Measurements from ENCODE around the gene SNCG. TPM values are rescaled to one million over a fixed set of nuclear protein-coding genes. Genes with fewer than 3 reads are reported as not detected.
"Not testable (repeated sequence)": the region's sequence is repeated elsewhere in the genome, so short reads cannot be mapped to it uniquely, and the experiment has no call there.

SNCG gene
- polyA plus RNA-seq (ENCODE audit: insufficient read length in 4 of 4) = 10 to 100 TPM in 2 of 4 donors, 1 to 10 TPM in 2; 4.8 to 39.2 (median 20.8) TPM

DNA sequence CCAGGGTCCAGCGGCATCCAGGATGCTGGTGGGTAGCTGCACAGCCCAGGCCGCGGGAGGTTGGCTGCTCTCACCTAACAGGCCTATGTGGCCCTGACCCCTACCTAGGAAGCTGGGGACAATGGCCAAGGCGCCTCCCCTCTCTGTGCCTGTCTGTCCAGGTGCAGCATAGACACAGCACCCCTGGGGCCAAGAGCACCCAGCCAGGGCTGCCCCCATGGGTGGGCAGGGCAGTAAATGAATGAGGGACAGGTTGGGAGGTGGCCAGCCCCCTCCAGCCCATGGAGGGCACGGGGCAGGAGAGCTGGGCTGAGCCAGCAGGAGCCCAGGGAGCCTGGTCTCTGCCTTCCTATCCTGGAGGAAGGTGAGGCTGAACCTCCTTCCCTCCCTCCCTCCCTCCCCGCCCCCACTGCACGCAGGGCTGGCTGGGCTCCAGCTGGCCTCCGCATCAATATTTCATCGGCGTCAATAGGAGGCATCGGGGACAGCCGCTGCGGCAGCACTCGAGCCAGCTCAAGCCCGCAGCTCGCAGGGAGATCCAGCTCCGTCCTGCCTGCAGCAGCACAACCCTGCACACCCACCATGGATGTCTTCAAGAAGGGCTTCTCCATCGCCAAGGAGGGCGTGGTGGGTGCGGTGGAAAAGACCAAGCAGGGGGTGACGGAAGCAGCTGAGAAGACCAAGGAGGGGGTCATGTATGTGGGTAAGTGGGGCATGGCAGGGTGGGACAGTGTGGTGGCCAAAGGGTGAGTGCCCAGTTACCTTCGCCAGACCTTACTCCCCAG, at the start of gene SNCG:
TSS of gene SNCG (plus strand) at position 484 of the 785 bp plus-strand sequence. CDS start at position 583, 99 bp downstream.
- DNase-seq (ENCODE audit: low read depth in 4 of 4, low spot score in 3 of 4) = no peak

DNA sequence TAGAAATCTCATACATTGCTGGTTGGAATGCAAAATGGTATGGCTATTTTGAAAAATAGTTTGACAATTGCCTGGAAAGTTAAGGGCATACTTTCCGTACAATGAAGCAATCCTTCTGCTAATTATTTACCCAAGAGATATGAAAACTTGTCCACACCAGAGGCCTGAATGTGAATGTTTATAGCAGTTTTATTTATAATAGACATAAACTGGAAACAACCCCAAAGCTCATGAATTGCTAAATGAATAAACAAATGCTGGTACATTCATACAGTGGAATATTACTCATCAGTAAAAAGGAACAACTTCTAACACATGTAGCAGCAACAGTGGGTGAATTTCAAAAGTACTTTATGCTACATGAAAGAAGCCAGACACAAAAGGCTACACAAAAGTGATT, 43.7 kb upstream of the SNCG start:
- no peak for DNase-seq (ENCODE audit: low read depth in 4 of 4, low spot score in 3 of 4)

DNA sequence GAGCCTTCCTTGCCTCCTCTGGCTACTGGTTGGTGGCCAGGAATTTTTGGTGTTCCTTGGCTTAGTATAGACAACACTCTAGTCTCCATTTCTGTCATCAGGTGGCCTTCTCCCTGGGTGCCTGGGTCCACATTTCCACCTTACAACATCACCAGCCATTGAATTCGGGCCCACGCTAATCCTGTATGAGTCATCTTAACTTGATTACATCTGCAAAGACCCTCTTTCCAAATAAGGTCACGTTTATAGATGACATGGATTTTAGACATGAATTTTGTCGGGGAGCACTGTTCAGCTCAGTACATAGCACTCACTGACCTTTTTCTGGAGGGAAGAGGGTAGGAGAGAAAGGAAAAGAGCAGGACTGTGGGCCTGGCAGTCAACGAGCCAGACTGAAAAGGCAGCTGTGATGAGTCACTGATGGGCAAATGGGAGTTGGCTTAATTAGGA, 40.4 kb upstream of the SNCG start:
- DNase-seq (ENCODE audit: low read depth in 4 of 4, low spot score in 3 of 4) = no peak

GRCh38 chr10:86922553-86922961, 35.8 kb upstream of the SNCG start:
- no peak for DNase-seq (ENCODE audit: low read depth in 4 of 4, low spot score in 3 of 4)

DNA sequence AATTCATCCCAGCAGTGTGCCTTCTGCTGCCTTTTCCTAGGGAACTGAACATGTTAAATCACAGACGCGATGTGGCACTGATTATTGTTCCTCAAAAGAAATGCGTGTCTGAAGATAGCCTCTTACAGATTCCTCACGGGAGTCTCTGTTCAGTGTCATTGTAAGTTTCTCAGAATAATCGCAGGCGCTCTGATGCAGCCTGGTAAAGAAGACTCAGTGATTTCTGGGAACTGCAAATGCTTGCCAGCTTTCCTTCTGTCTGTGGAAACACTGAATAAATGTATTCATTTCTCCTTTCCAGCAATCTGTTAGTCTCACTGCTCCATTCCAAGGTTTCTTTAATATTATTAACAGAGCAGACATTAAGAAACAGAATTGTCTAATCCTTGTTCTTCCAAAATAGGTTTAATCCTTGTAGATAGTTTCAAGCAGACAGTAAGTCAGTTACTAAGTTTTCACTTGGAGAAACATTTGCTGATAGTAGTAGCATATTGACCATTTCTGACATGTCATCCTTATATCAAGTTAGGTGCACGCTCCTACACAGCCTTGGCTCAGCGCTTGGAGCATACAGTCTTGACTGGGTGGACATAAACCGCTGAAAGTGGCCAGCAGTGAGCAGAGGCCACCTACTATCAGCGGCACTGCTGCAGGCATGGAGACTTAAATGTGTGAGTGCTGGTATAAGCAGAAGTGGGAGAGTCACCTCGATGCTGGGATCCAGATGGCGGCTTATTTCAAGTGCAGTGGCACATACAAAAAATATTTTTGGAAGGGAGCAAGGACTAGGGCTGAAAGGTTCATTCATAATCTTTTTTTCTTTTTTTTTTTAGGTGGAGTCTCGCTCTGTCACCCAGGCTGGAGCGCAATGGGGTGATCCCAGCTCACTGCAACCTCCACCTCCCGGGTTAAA, 28.7 kb upstream of the SNCG start:
- no peak for DNase-seq (ENCODE audit: low read depth in 4 of 4, low spot score in 3 of 4)

- DNase-seq (ENCODE audit: low read depth in 4 of 4, low spot score in 3 of 4) = no peak
Observed at GRCh38 chr10:86931872-86932271, 26.5 kb upstream of the SNCG start.

GRCh38 chr10:86932674-86933073, 25.7 kb upstream of the SNCG start:
- DNase-seq (ENCODE audit: low read depth in 4 of 4, low spot score in 3 of 4) = no peak

DNA sequence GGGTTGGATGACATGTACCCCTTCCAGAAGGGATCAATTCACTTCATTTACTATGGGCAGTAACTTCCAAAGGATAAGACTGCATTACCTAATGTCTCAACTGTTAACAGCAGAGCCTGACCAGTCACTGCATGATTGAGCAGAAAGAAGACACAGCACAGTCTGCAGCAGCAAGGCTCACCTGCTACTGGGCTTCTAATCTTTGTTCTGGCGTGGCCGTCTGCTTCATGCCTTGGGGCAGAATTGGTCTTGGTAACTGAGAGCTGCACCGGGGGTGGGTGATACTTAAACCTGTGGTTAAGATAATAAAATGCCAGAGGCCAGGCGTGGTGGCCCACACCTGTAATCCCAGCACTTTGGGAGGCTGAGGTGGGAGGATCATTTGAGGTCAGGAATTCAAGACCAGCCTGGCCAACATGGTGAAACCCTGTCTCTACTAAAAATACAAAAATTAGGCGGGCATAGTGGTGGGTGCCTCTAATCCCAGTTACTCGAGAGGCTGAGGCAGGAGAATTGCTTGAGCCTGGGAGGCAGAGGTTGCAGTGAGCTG, 24.2 kb upstream of the SNCG start:
- DNase-seq (ENCODE audit: low read depth in 4 of 4, low spot score in 3 of 4) = not testable (repeated sequence)

GRCh38 chr10:86936661-86937501, 21.5 kb upstream of the SNCG start:
- DNase-seq (ENCODE audit: low read depth in 4 of 4, low spot score in 3 of 4) = no peak

GRCh38 chr10:86937502-86938154, 20.8 kb upstream of the SNCG start:
- no peak for DNase-seq (ENCODE audit: low read depth in 4 of 4, low spot score in 3 of 4)

DNA sequence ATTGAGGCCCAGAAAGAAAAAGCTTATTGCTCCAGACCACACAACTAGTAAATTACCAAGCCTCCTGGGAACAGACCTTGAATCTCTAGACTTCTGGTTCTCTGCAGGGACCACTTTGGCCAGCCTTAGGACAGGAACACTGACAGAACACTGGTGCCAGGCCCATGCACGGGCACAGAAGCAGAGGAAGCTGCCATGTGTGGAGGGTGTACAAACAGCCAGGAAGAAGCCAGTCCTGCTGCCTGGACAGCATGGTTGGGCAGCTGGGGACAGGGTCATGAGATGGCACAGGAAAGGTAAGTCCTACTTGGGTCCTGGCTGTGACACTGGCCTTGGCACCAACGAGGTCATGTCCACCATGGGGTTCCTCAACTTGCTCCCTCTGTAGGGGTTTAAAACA, 20.1 kb upstream of the SNCG start:
- DNase-seq (ENCODE audit: low read depth in 4 of 4, low spot score in 3 of 4) = no peak

DNA sequence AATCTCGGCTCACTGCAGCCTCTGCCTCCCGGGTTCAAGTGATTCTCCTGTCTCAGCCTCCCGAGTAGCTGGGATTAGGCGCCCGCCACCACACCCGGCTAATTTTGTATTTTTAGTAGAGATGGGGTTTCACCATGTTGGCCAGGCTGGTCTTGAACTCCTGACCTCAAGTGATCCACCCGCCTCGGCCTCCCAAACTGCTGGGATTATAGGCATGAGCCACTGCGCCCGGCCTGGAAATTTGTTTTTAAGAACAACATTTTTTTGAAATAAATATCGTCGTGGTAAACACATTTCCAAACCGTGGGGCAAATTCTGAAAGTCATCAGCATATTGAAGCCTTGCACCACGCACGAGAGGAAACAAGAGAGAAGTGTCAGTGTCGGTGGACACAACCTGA, 18.3 kb upstream of the SNCG start:
- DNase-seq (ENCODE audit: low read depth in 4 of 4, low spot score in 3 of 4) = not testable (repeated sequence)

DNA sequence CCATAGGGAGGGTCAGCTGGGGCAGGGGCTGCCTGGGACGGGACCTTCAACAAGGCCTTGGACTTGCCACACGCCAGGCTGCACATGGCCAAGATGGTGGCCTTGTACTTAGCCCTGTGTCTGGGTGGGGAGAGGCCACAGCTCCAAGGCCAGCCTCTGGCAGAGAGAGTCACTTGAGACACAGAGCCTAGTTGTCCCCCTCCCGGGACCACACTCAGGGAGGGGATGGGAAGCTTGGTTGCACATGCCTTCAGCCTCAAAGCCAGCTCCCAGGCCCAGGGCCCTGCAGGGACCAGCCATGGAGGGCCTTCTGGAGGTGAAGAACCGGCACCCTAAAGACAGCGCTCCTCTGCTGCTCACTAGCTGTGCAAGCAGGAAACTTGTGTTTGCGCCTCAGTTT, 17.7 kb upstream of the SNCG start:
- DNase-seq (ENCODE audit: low read depth in 4 of 4, low spot score in 3 of 4) = no peak

GRCh38 chr10:86941426-86941825, 17.0 kb upstream of the SNCG start:
- DNase-seq (ENCODE audit: low read depth in 4 of 4, low spot score in 3 of 4) = no peak

DNA sequence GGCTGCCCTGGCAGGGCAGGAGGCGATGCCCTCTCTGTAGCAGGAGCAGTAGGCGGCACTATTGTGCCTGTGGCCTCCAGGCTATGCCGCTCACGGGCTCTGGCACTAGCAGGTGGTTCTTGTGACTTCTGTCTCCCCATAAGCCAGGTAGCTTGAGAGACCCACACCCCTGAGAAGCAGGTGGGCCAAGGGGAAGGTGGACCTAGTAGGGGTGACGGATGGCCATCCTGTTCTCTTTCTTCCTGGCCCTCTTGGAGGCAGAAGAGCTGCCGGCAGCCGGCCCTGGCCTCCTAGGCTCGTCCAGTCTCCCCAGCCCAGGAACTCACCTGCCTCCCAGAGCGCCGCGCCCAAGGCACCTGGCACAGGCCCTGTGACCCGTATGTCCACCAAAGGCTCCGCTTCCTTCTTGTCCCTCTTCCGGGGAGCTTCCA, 16.4 kb upstream of the SNCG start:
- no peak for DNase-seq (ENCODE audit: low read depth in 4 of 4, low spot score in 3 of 4)

DNA sequence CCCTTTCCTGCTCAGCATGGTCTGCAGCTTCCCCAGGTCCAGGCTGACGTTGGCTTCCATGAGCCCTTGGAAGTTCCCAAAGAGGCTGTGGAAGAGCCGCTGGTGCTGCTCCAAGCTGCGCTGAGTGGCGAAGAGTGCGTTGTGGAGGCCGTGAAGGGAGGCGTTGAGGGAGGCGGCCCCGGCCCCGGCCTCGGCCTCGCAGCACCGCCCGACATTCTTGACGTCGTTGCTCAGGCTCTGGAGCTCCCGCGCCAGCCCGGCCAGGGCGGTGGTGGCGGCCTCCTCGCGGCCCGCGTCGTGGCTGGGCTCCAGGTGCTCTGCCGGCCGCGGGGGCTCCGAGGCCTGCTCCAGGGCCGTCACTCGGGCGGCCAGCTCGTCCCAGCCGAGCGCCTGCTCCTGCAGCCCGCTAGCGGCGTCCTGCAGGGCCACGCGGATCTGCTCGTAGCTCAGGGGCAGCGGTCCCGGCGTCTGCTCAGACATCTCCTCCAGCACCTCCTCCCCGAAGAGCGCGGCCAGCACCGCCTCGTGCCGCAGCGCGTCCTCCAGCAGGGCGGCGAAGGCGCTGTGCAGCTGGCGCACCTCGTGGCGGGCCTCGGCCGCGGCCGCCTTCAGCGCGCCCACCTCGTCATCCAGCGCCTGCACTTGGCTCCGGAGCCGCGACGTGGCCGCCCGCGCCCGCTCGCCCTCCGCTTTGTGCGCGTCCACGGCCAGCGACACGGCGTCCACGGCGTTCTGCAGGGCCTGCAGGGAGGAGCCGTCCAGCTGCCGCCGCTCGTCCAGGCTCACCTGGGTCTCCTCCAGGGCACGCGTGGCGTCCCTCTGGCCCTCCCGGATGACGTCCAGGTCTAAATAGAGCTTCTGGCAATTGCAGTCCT, 15.7 kb upstream of the SNCG start:
- DNase-seq (ENCODE audit: low read depth in 4 of 4, low spot score in 3 of 4) = no peak

DNA sequence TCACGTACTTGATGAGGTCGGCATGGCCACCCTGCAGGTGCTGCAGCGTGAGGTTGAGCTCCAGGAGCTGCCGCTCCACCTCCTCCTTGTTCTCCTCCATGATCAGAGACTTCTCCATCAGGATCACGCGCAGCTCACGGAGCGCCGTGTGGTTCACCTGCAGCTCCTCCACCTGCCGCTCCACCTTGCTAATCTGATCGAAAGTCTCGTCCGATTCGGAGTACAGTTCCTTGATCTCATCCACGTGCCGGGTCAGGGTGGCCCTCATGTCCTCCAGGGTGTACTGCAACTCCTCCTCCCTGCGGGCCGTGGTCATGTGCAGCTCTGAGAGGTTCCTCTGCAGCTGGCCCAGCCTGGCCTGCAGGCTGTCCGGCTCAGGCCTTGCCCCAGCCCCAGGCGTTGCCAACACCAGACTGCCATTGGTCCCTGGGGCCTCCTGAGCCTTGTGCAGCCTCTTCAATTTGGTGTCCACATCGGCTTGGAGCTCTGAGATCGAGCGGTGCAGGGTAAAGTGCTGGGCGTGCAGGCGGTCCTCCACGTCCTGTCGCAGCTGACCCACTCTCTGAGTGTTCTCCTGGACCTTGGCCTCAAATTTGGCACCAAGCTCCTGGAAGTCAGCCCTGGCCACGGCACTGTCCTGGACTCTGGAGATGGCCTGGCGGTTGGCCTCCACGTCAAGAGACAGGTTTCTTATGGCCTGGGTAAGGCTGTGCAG, 14.9 kb upstream of the SNCG start:
- DNase-seq (ENCODE audit: low read depth in 4 of 4, low spot score in 3 of 4) = no peak

GRCh38 chr10:86944031-86944419, 14.4 kb upstream of the SNCG start:
- DNase-seq (ENCODE audit: low read depth in 4 of 4, low spot score in 3 of 4) = no peak

All from left renal pelvis (tissue), 4 donors.